CD4-positive, alpha-beta T cell (primary cell): ENCODE data around the gene MIX23. TPM values are rescaled to one million over a fixed set of nuclear protein-coding genes. Genes with fewer than 3 reads are reported as not detected.

Experiments used
- ATAC-seq: fragments of 200-7000 bp; cut with Tn5 transposase; one replicate; pipeline ENCODE4 v1.10.0; 2022; ENCODE audit warnings: mild to moderate bottlenecking; ENCODE audit not compliant: poor library complexity
- CTCF ChIA-PET: fragments of 350-600 bp; sonication (Branson Sonifier 250); formaldehyde crosslinking; loops from one replicate; lab custom pipeline; 2021; ENCODE audit warnings: antibody characterized with exemption, inconsistent platforms; lab: Charles Lee
- POLR2A ChIA-PET: fragments of 350-600 bp; sonication (Branson Sonifier 250); formaldehyde crosslinking; loops from one replicate; lab custom pipeline; 2021; ENCODE audit warnings: antibody characterized with exemption, inconsistent platforms; lab: Charles Lee
- DNase-seq, 14 experiments: peaks; one replicate each; pipeline ENCODE4 v3.0.0-alpha.2; 2013 to 2020; ENCODE audit warnings: mixed read lengths in 2 of 14
- H3K27ac ChIP-seq, 2 donors: one replicate each; pipeline versions ENCODE4 v1.5.1 to v1.7.0; 2013; ENCODE audit warnings: low read length in 2 of 2, low read depth in 1 of 2, mild to moderate bottlenecking in 1 of 2
- H3K27me3 ChIP-seq, 2 experiments: 1 replicate in 1 of 2; 2 replicates in 1 of 2; pipeline versions ENCODE4 v1.6.1 to v1.7.0; 2013; ENCODE audit warnings: low read length in 2 of 2, control low read depth in 1 of 2, mild to moderate bottlenecking in 1 of 2, moderate library complexity in 1 of 2; ENCODE audit not compliant: insufficient read depth in 2 of 2, control insufficient read depth in 1 of 2
- H3K36me3 ChIP-seq: one replicate; pipeline ENCODE4 v1.6.1; 2013; ENCODE audit warnings: low read length, control low read depth; ENCODE audit not compliant: insufficient read depth
- H3K4me1 ChIP-seq: one replicate; pipeline ENCODE4 v1.6.1; 2013; ENCODE audit warnings: low read length, control low read depth; ENCODE audit not compliant: insufficient read depth
- H3K4me3 ChIP-seq: one replicate; pipeline ENCODE4 v1.5.1; 2013; ENCODE audit warnings: mild to moderate bottlenecking, low read length, moderate library complexity
- H3K9me3 ChIP-seq, 2 experiments: 1 replicate in 1 of 2; 2 replicates in 1 of 2; pipeline versions ENCODE4 v1.6.1 to v1.7.0; 2013; ENCODE audit warnings: low read length in 2 of 2, mild to moderate bottlenecking in 2 of 2, control low read depth in 1 of 2, moderate library complexity in 1 of 2; ENCODE audit not compliant: control insufficient read depth in 1 of 2, insufficient read depth in 1 of 2
- H3K27ac Mint-ChIP-seq: one replicate; pipeline ENCODE4 v1.8.0; 2020; ENCODE audit warnings: mixed read lengths
- H3K27me3 Mint-ChIP-seq: one replicate; pipeline ENCODE4 v1.8.0; 2021; ENCODE audit warnings: mixed read lengths
- H3K36me3 Mint-ChIP-seq: one replicate; pipeline ENCODE4 v1.8.0; 2021; ENCODE audit warnings: low read depth, mixed read lengths
- H3K4me1 Mint-ChIP-seq: one replicate; pipeline ENCODE4 v1.8.0; 2021; ENCODE audit warnings: low read depth, mixed read lengths
- H3K4me3 Mint-ChIP-seq: one replicate; pipeline ENCODE4 v1.8.0; 2020; ENCODE audit warnings: mild to moderate bottlenecking, mixed read lengths
- H3K9me3 Mint-ChIP-seq: one replicate; pipeline ENCODE4 v1.8.0; 2020; ENCODE audit warnings: mixed read lengths
- CTCF ChIP-seq: fragments of 200-600 bp; IDR thresholded peaks from one replicate; pipeline ENCODE4 v1.8.0; 2022; ENCODE audit warnings: antibody characterized with exemption, mild to moderate bottlenecking
- intact Hi-C, 2 experiments: fragments of 100-400 bp; cut with DNase I in 1 of 2; cut with micrococcal nuclease in 1 of 2; formaldehyde crosslinking; loops; one replicate each; pipeline versions ENCODE4 v1.15.1 to v1.9.0; 2023 to 2025; cut with DNase I, micrococcal nuclease
- polyA plus RNA-seq, 2 donors: library from polyadenylated mRNA; unstranded; fragments of 120-200 nt; gene quantifications; one replicate each; pipeline ENCODE4 v1.2.1, GENCODE V29; 2013
- total RNA-seq, 174 experiments: library from RNA in 2 of 174; stranded (reverse) in 2 of 174; gene quantifications; one replicate each; pipeline ENCODE4 v1.2.3 and lab custom pipeline; 2021 to 2026

Gene MIX23
- total RNA-seq (10 to 100 TPM; 12.4 to 17.5 TPM), total RNA-seq (lab: John Stamatoyannopoulos, UW) (5.9 to 80.5 (median 11.5) reads per million in 172 experiments)
- polyA plus RNA-seq (2013, experiment 1 of 2) = 19.9 TPM
- polyA plus RNA-seq (2013, experiment 2 of 2) = 20.7 TPM

GRCh38 chr3:122382888-122383666 is at the start of gene MIX23:
MIX23 (minus strand) TSS chr3:122383231; CDS start chr3:122383224, 7 bp downstream.
- Mint-ChIP-seq H3K27ac (peak within 1 kb of the TSS; percentile 87), H3K4me3 (peak within 1 kb of the TSS; percentile 94), H3K9me3 (no peaks in the 10 kb centered on the region), H3K27me3 (no peaks in the 10 kb centered on the region), H3K36me3 (peaks cover 30% of the 10 kb centered on the region), H3K4me1 (peaks cover 49% of the 10 kb centered on the region)
- TF ChIP-seq CTCF = no peak
- Histone ChIP-seq H3K4me1 (peaks cover 17% of the 10 kb centered on the region), H3K4me3 (peak within 1 kb of the TSS; percentile 76), H3K9me3 (no peaks in the 10 kb centered on the region), H3K27ac (peak within 1 kb of the TSS; percentile 61 to 71), H3K27me3 (no peaks in the 10 kb centered on the region), H3K36me3 (peaks cover 4% of the 10 kb centered on the region)
- intact Hi-C loops = loop anchor here (2.0 to 10.0 kb wide), 10 partner anchors 34 to 1204 kb away; partner anchors contain the start of genes GOLGB1 (in 2 of the 2), DTX3L (in 1 of the 2), EAF2 (in 1 of the 2) and HACD2 (in 1 of the 2)
- DNase-seq = peak; percentile 69 to 90 (median 80)
- CTCF ChIA-PET = interaction anchor here (0.8 to 2.6 kb wide), 7 partner anchors 10 to 722 kb away, joined by 3 to 21 read pairs (median 6); partner anchors contain the start of genes HCLS1 and KPNA1
- ATAC-seq = peak; percentile 54
- POLR2A ChIA-PET = interaction anchor here (0.8 to 2.9 kb wide), 12 partner anchors 10 to 1202 kb away, joined by 3 to 102 read pairs (median 10); partner anchors contain the start of genes EAF2, HACD2, HCLS1 and HSPBAP1

GRCh38 chr3:122430371-122430770 is 47.3 kb upstream of the MIX23 start:
- Histone ChIP-seq H3K36me3 (peaks cover 71% of the 10 kb centered on the region), H3K27ac (no peak overlapping the region), H3K4me3 (no peak overlapping the region), H3K9me3 (peaks cover 4 to 5% of the 10 kb centered on the region in 2 experiments), H3K4me1 (no peaks in the 10 kb centered on the region), H3K27me3 (no peaks in the 10 kb centered on the region)
- Mint-ChIP-seq H3K27me3 (no peaks in the 10 kb centered on the region), H3K4me1 (no peaks in the 10 kb centered on the region), H3K27ac (no peak overlapping the region), H3K4me3 (no peak overlapping the region), H3K36me3 (peaks cover 94% of the 10 kb centered on the region), H3K9me3 (peaks cover 5% of the 10 kb centered on the region)
- intact Hi-C loops = no loop called here
- no peak for DNase-seq
- ATAC-seq = no peak
- ChIA-PET POLR2A (interaction anchor here (4.4 kb wide), 1 partner anchor 14 kb away, joined by 19 read pairs; the partner anchor contains the start of gene WDR5B), CTCF (no interaction called here)
- no peak for TF ChIP-seq CTCF

GRCh38 chr3:122427857-122428471 is 44.9 kb upstream of the MIX23 start:
- no peak for TF ChIP-seq CTCF
- no peaks in the 10 kb centered on the region for H3K4me1 ChIP-seq
- DNase-seq = no peak
- Mint-ChIP-seq H3K9me3 (peaks cover 5% of the 10 kb centered on the region), H3K27me3 (no peaks in the 10 kb centered on the region), H3K4me1 (peaks cover 8% of the 10 kb centered on the region), H3K27ac (peak overlapping the region; percentile 68), H3K4me3 (no peak overlapping the region), H3K36me3 (peaks cover 92% of the 10 kb centered on the region)
- no peak for ATAC-seq
- H3K27me3 ChIP-seq = no peaks in the 10 kb centered on the region
- H3K4me3 ChIP-seq = no peak overlapping the region
- CTCF ChIA-PET = no interaction called here
- POLR2A ChIA-PET = interaction anchor here (1.2 kb wide), 1 partner anchor 11 kb away, joined by 5 read pairs; no protein-coding TSS in a partner anchor
- H3K27ac ChIP-seq = no peak overlapping the region
- intact Hi-C loops = no loop called here
- peaks cover 70% of the 10 kb centered on the region for H3K36me3 ChIP-seq
- H3K9me3 ChIP-seq = peaks cover 4 to 5% of the 10 kb centered on the region in 2 experiments
